ENCODE data around the gene MPO. TPM values are rescaled to one million over a fixed set of nuclear protein-coding genes. Genes with fewer than 3 reads are reported as not detected.

Gene MPO
- total RNA-seq, 1 experiment from 2014 or later = not detected

GRCh38 chr17:58268326-58268725 is 12.4 kb downstream of the MPO start:
- no peak for DNase-seq
- H3K9me3 Mint-ChIP-seq = no peaks in the 10 kb centered on the region
- no peak overlapping the region for H2BK15ac ChIP-seq (ENCODE audit: low read depth, low read length)

More at GRCh38 chr17:58268326-58268725, 12.4 kb downstream of the MPO start:
- no peaks in the 10 kb centered on the region for H3K4me1 ChIP-seq (ENCODE audit: insufficient read depth, low read length)
- no peaks in the 10 kb centered on the region for H4K20me1 ChIP-seq (ENCODE audit: control insufficient read depth, insufficient read depth, insufficient read length)
- H2BK5ac ChIP-seq (ENCODE audit: insufficient read length, low read length) = no peak overlapping the region
- H2BK20ac ChIP-seq (ENCODE audit: low read depth, low read length, poor library complexity, severe bottlenecking) = no peak overlapping the region
- H3K36me3 Mint-ChIP-seq (ENCODE audit: insufficient read depth in 1 of 3, low read depth in 3 of 3) = no peaks in the 10 kb centered on the region
- no peak overlapping the region for H4K5ac ChIP-seq (ENCODE audit: insufficient read length, low read depth, low read length)
- no peaks in the 10 kb centered on the region for H3K79me1 ChIP-seq (ENCODE audit: insufficient read depth, low read depth, low read length, poor library complexity, severe bottlenecking)
- no peaks in the 10 kb centered on the region for H3K23me2 ChIP-seq (ENCODE audit: insufficient read length, low read depth, low read length, poor library complexity, severe bottlenecking)
- no peak overlapping the region for H3K4ac ChIP-seq (ENCODE audit: low read depth, low read length)
- H4K8ac ChIP-seq (replicated peaks; ENCODE audit: insufficient read length, low read depth, low read length) = no peak overlapping the region
- no peak overlapping the region for H3K27ac Mint-ChIP-seq
- WGBS (ENCODE audit: extremely low coverage, insufficient read length, low lambda C conversion rate) = no CpG with 5 or more reads among the region's 12 CpGs
- H3K4me3 Mint-ChIP-seq = no peak overlapping the region; a peak in 1 of 5 replicates
- no peak overlapping the region for H3K56ac ChIP-seq (ENCODE audit: insufficient read length, low read depth, low read length)
- no peak overlapping the region for H2BK12ac ChIP-seq (ENCODE audit: insufficient read length, low read depth, low read length)
- H3K23ac ChIP-seq (ENCODE audit: insufficient read length, low read depth, low read length) = no peak overlapping the region
- no peak overlapping the region for H3K18ac ChIP-seq (ENCODE audit: insufficient read length, low read depth, low read length)
- no peaks in the 10 kb centered on the region for H3K4me1 Mint-ChIP-seq
- TF ChIP-seq CTCF (conservative IDR thresholded peaks at IDR 0.05) = no peak
- no peaks in the 10 kb centered on the region for H3K9me3 ChIP-seq (ENCODE audit: control insufficient read depth, low read depth, low read length)
- H3K79me2 ChIP-seq (ENCODE audit: insufficient read depth, low read length) = no peaks in the 10 kb centered on the region
- H3K4me2 ChIP-seq (ENCODE audit: insufficient read depth, insufficient read length, low read length) = no peak overlapping the region
- H2BK120ac ChIP-seq (ENCODE audit: low read depth, low read length, poor library complexity, severe bottlenecking) = no peak overlapping the region
- H2AFZ ChIP-seq (ENCODE audit: low read length) = no peak overlapping the region
- no peak overlapping the region for H3T11ph ChIP-seq (ENCODE audit: low read length)
- no peak overlapping the region for H3K14ac ChIP-seq (ENCODE audit: insufficient read depth, low read length)
- no peak overlapping the region for H2AK5ac ChIP-seq (ENCODE audit: insufficient read length, low read length)
- no peak overlapping the region for H3K27ac ChIP-seq (ENCODE audit: insufficient read length, low read depth, low read length)
- no peak overlapping the region for H4K91ac ChIP-seq (ENCODE audit: insufficient read length, low read depth, low read length)
- no peaks in the 10 kb centered on the region for H3K27me3 ChIP-seq (ENCODE audit: insufficient read depth, low read length)
- H3K9ac ChIP-seq (ENCODE audit: extremely low read depth, insufficient read length, low read length) = no peak overlapping the region
- peaks cover 30% of the 10 kb centered on the region for H3K27me3 Mint-ChIP-seq (ENCODE audit: low read depth)
